IMR-90 (cell line): ENCODE measurements around the gene LTBP2. TPM values are rescaled to one million over a fixed set of nuclear protein-coding genes. Genes with fewer than 3 reads are reported as not detected.

Experiments
- ATAC-seq: fragments of 200-7000 bp; cut with Tn5 transposase; 2 replicates; pipeline ENCODE4 v1.9.1; 2020; ENCODE audit warnings: low read depth, mild to moderate bottlenecking, moderate library complexity
- BruUV-seq: library from RNA; stranded (reverse); fragments of 400-500 nt; replicated peaks from 2 replicates; lab custom pipeline; 2021; lab: Mats Ljungman, UMichigan
- CTCF ChIA-PET: fragments of 300-600 bp; formaldehyde crosslinking; extraction: SDS; loops from one replicate; lab custom pipeline; 2021; ENCODE audit warnings: antibody characterized with exemption; lab: Yijun Ruan, JAX
- POLR2A ChIA-PET: fragments of 300-600 bp; sonication (Branson Sonifier 250); formaldehyde crosslinking; loops from one replicate; lab custom pipeline; 2022; ENCODE audit warnings: antibody characterized with exemption; ENCODE audit not compliant: unreplicated experiment; lab: Charles Lee
- DNase-seq: peaks from one replicate; pipeline ENCODE4 v3.0.0; 2013
- H2AFZ ChIP-seq: replicated peaks from 2 replicates; pipeline ENCODE3; 2013; ENCODE audit warnings: low read length, mild to moderate bottlenecking; ENCODE audit not compliant: poor library complexity
- H2AK5ac ChIP-seq: 2 replicates; pipeline ENCODE4 v1.6.1; 2013; ENCODE audit warnings: low read depth, low read length, inconsistent platforms
- H2AK9ac ChIP-seq: replicated peaks from 2 replicates; pipeline ENCODE3; 2013; ENCODE audit warnings: mild to moderate bottlenecking, low read depth, low read length, moderate library complexity; ENCODE audit not compliant: poor library complexity
- H2BK120ac ChIP-seq: 2 replicates; pipeline ENCODE4 v1.6.1; 2013; ENCODE audit warnings: low read depth, low read length, inconsistent platforms
- H2BK15ac ChIP-seq: 3 replicates; pipeline ENCODE4 v1.6.1; 2013; ENCODE audit warnings: low read depth, low read length, inconsistent platforms
- H2BK20ac ChIP-seq: 2 replicates; pipeline ENCODE4 v1.6.1; 2013; ENCODE audit warnings: low read depth, mild to moderate bottlenecking, inconsistent platforms, low read length, moderate library complexity
- H2BK5ac ChIP-seq: 2 replicates; pipeline ENCODE4 v1.6.1; 2013; ENCODE audit warnings: mild to moderate bottlenecking, low read depth, low read length, inconsistent platforms; ENCODE audit not compliant: poor library complexity, severe bottlenecking
- H3K14ac ChIP-seq: replicated peaks from 2 replicates; pipeline ENCODE4 v1.6.1; 2013; ENCODE audit warnings: low read depth, low read length, inconsistent platforms
- H3K18ac ChIP-seq: 2 replicates; pipeline ENCODE4 v1.6.1; 2013; ENCODE audit warnings: low read depth, low read length, control low read depth
- H3K23ac ChIP-seq: 2 replicates; pipeline ENCODE4 v1.6.1; 2013; ENCODE audit warnings: low read depth, low read length, inconsistent platforms
- H3K27ac ChIP-seq: 2 replicates; pipeline ENCODE4 v1.5.1; 2013; ENCODE audit warnings: mild to moderate bottlenecking, control low read depth, low read length; ENCODE audit not compliant: insufficient read depth
- H3K27me3 ChIP-seq: 2 replicates; pipeline ENCODE4 v1.6.1; 2013; ENCODE audit warnings: low read length; ENCODE audit not compliant: control insufficient read depth, insufficient read depth
- H3K36me3 ChIP-seq: 2 replicates; pipeline ENCODE4 v1.6.1; 2013; ENCODE audit warnings: low read length, mixed read lengths; ENCODE audit not compliant: control insufficient read depth, insufficient read depth
- H3K4ac ChIP-seq: 2 replicates; pipeline ENCODE4 v1.6.1; 2013; ENCODE audit warnings: low read depth, low read length, inconsistent platforms
- H3K4me1 ChIP-seq: 2 replicates; pipeline ENCODE4 v1.6.1; 2013; ENCODE audit warnings: low read length, mixed read lengths; ENCODE audit not compliant: control insufficient read depth, insufficient read depth
- H3K4me2 ChIP-seq: 2 replicates; pipeline ENCODE4 v1.6.1; 2013; ENCODE audit warnings: low read depth, mild to moderate bottlenecking, control low read depth, low read length, moderate library complexity
- H3K4me3 ChIP-seq: 2 replicates; pipeline ENCODE4 v1.5.1; 2013; ENCODE audit warnings: low read depth, mild to moderate bottlenecking, control low read depth, low read length, moderate library complexity; ENCODE audit not compliant: insufficient read depth
- H3K56ac ChIP-seq: 2 replicates; pipeline ENCODE4 v1.6.1; 2013; ENCODE audit warnings: low read length, inconsistent platforms; ENCODE audit not compliant: insufficient read depth; ENCODE audit errors: extremely low read depth
- H3K79me1 ChIP-seq, 2 experiments: 2 replicates each; pipeline ENCODE4 v1.6.1; 2013; ENCODE audit warnings: low read length in 2 of 2, inconsistent platforms in 1 of 2, low read depth in 1 of 2
- H3K9ac ChIP-seq: 2 replicates; pipeline ENCODE4 v1.6.1; 2013; ENCODE audit warnings: low read depth, low read length, control low read depth
- H3K9me1 ChIP-seq: 2 replicates; pipeline ENCODE4 v1.6.1; 2013; ENCODE audit warnings: low read length, inconsistent platforms; ENCODE audit not compliant: insufficient read depth
- H3K9me3 ChIP-seq: 2 replicates; pipeline ENCODE4 v1.6.1; 2013; ENCODE audit warnings: low read length; ENCODE audit not compliant: control insufficient read depth, insufficient read depth
- H4K20me1 ChIP-seq: 2 replicates; pipeline ENCODE4 v1.6.1; 2013; ENCODE audit warnings: low read length, inconsistent platforms; ENCODE audit not compliant: insufficient read depth
- H4K5ac ChIP-seq: 2 replicates; pipeline ENCODE4 v1.6.1; 2013; ENCODE audit warnings: mild to moderate bottlenecking, low read depth, low read length, control low read depth
- H4K8ac ChIP-seq, 2 experiments: 2 replicates each; pipeline ENCODE4 v1.6.1; 2013; ENCODE audit warnings: low read depth in 2 of 2, low read length in 2 of 2, control low read depth in 1 of 2, inconsistent platforms in 1 of 2
- H4K91ac ChIP-seq: 2 replicates; pipeline ENCODE4 v1.6.1; 2013; ENCODE audit warnings: low read depth, low read length, inconsistent platforms; ENCODE audit not compliant: insufficient read depth
- CEBPB ChIP-seq: IDR thresholded peaks from 2 replicates; pipeline ENCODE4 v1.6.1; 2012; ENCODE audit warnings: low read depth, low read length, improper control_type of control experiment
- POLR2A ChIP-seq: IDR thresholded peaks from 2 replicates; pipeline ENCODE4 v1.6.1; 2012; ENCODE audit warnings: mild to moderate bottlenecking, low read depth, low read length
- WGBS, 2 experiments: methylation state at CpG; one replicate each; pipeline versions ENCODE4 v1.1.5 to v1.1.7; 2013; ENCODE audit warnings: missing lambda C conversion rate in 2 of 2; ENCODE audit not compliant: insufficient read length in 1 of 2; ENCODE audit errors: extremely low coverage in 2 of 2; 5-methylcytosine and 5-hydroxymethylcytosine counted together
- dilution Hi-C: fragments of 300-500 bp; cut with HindIII; formaldehyde crosslinking; loops from one replicate; pipeline ENCODE4 v1.14.3; 2018; ENCODE audit warnings: low sequenced_read_pairs; ENCODE audit not compliant: unreplicated experiment
- in situ Hi-C: fragments of 300-500 bp; cut with MboI; formaldehyde crosslinking; loops from 3 replicates; pipeline ENCODE4 v1.14.3; 2019; ENCODE audit warnings: low sequenced_read_pairs, inconsistent platforms, mixed read lengths
- intact Hi-C: fragments of 100-400 bp; cut with micrococcal nuclease; formaldehyde crosslinking; loops from 2 replicates; pipeline ENCODE4 v1.10.0; 2022
- polyA plus RNA-seq, 3 experiments: library from polyadenylated mRNA; depleted of rRNA; stranded (reverse); fragments of >200 nt; gene quantifications; 2 replicates each; pipeline ENCODE4 v1.2.3, GENCODE V29; 2012; ENCODE audit warnings: low replicate concordance in 1 of 3
- total RNA-seq: library from RNA; depleted of rRNA; stranded (reverse); fragments of >200 nt; gene quantifications from 2 replicates; pipeline ENCODE4 v1.2.3, GENCODE V29; 2012

LTBP2 gene
- total and polyA plus RNA-seq, 2 of the 4 experiments (the other 2 are of a cell fraction): 23.8 to 79.3 TPM

GRCh38 chr14:74652541-74652940, 40.5 kb upstream of the LTBP2 start:
- peak overlapping the region; percentile 42; the same call in 1 of the 2 replicates for H3K18ac ChIP-seq
- intact Hi-C loops: no loop called here
- no peaks in the 10 kb centered on the region for H4K20me1 ChIP-seq
- no peak for ATAC-seq
- H3K23ac ChIP-seq: peak overlapping the region; percentile 87; the same call in 1 of the 2 replicates
- H3K9ac ChIP-seq: no peak overlapping the region
- no peaks in the 10 kb centered on the region for H3K9me3 ChIP-seq
- peak overlapping the region in 1 of 2 experiments; percentile 71; a peak in 1 of 4 replicates for H4K8ac ChIP-seq
- H3K4ac ChIP-seq: peak overlapping the region; percentile 81
- peak overlapping the region; percentile 9 for H2AFZ ChIP-seq
- H3K4me1 ChIP-seq: peaks cover 53% of the 10 kb centered on the region
- H3K4me2 ChIP-seq: no peak overlapping the region
- no peaks in the 10 kb centered on the region for H3K27me3 ChIP-seq
- no CpG with 5 or more reads among the region's 4 CpGs for WGBS, 2 experiments
- H3K36me3 ChIP-seq: peaks cover 2% of the 10 kb centered on the region; the same call in 1 of the 2 replicates
- peaks cover 58% of the 10 kb centered on the region for H3K9me1 ChIP-seq
- in situ Hi-C loops: no loop called here
- peak overlapping the region; percentile 63; the same call in 1 of the 2 replicates for H2BK20ac ChIP-seq
- H2AK5ac ChIP-seq: peak overlapping the region; percentile 86; the same call in 1 of the 2 replicates
- peaks cover 13 to 40% of the 10 kb centered on the region in 2 experiments; a peak in 3 of 4 replicates for H3K79me1 ChIP-seq
- H2AK9ac ChIP-seq: peak overlapping the region; percentile 34
- H4K5ac ChIP-seq: peak overlapping the region; percentile 65
- dilution Hi-C loops: no loop called here
- CTCF ChIA-PET: interaction anchor here (1.2 to 1.6 kb wide), 2 partner anchors 20 to 68 kb away, joined by 4 to 8 read pairs; no protein-coding TSS in a partner anchor
- TF ChIP-seq CEBPB (peak; percentile 54; the same call in 1 of the 2 replicates), POLR2A (no peak)
- no TSS peak for BruUV-seq
- POLR2A ChIA-PET: no interaction called here
- no peak overlapping the region for H3K4me3 ChIP-seq
- no peak overlapping the region for H3K56ac ChIP-seq
- peak overlapping the region; percentile 63; the same call in 1 of the 2 replicates for H2BK120ac ChIP-seq
- peak overlapping the region; percentile 41; the same call in 1 of the 2 replicates for H3K14ac ChIP-seq
- H2BK5ac ChIP-seq: peak overlapping the region; percentile 14
- DNase-seq: no peak
- H4K91ac ChIP-seq: peak overlapping the region; percentile 5; the same call in 1 of the 2 replicates
- H3K27ac ChIP-seq: no peak overlapping the region
- H2BK15ac ChIP-seq: peak overlapping the region; percentile 69; the same call in 2 of the 3 replicates
